ENCODE measurements around the gene RUNX2.

Gene RUNX2

DNA sequence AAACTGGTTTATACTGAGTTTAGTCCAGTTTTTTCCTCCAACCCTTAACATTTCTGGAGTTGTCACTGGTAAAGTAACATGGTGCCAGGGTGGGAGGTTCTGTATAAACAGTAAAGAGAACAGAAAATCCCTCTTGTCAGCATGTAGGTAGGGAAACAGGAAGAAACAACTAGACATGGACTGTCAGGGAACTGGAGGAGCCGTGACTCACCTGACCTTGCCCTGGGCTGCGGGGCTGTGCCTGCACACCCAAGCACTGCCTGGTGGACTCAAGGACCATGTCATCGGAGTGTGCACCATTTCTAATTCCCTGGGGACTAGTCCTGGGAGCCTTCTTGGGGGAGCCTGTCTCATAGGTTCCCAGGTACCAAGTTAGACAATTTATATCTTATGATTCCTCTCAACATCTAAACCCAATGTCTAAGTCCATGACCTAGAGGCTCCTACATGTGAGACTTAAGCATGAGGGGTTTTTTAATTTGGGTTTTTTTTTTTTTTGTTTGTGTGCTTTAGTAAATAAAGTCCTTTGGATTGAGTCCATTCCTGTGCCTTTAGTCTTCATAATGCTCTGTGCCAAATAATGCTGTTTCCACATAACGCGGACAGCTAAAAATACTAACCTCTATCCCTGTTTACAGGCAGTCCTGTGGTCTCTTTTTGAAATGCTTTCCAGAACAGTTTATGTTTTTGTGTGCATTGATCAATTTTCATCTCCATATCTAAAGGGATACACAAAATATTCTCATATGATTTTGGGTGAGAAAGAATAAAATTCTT lies 186.5 kb downstream of the RUNX2 start:
- Histone ChIP-seq H3K9ac (ENCODE audit: low read length) (no peak overlapping the region), H3K4me3 (ENCODE audit: low read length) (no peak overlapping the region), H3K9me3 (ENCODE audit: control insufficient read depth, low read depth, low read length) (no peaks in the 10 kb centered on the region), H3K36me3 (ENCODE audit: control insufficient read depth, low read depth, low read length) (no peaks in the 10 kb centered on the region), H3K27ac (ENCODE audit: low read length) (no peak overlapping the region), H3K27me3 (ENCODE audit: control insufficient read depth, insufficient read depth, low read length) (no peaks in the 10 kb centered on the region), H3K4me1 (ENCODE audit: control insufficient read depth, low read depth, low read length) (peaks cover 32% of the 10 kb centered on the region)

DNA sequence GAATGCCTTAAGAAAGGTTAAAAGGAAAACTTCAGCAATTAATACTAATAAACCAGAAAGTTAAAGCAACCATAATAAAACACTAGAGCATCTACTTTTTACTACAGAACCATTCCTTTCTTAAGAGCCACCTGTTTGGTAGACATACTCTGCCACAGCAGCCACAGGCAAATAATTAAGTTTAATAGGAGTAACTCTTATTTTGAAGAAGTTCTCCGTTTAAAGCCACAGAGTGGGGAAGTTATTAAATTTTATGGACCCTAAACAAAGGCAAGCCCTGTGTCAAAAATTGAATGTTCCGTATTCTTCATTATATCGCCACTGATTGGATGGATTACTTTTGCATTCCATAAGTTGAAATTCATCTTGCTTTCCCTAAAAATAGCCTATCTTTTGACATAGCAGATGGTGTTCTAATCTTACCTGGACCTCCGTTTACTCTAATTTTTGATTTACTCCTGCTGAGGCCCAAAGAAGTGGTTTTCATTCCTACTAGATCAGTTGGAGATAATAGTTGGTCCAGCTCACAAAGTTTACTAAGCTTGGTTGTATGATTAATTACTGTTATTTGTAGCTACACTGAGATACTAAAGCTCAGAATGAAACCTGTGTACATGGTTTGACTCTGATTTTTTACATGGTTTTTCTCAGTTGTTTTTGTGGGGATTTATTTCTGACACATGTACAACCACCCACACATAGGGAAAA lies 190.0 kb downstream of the RUNX2 start:
- H3K9ac ChIP-seq (ENCODE audit: low read length): no peak overlapping the region
- no peaks in the 10 kb centered on the region for H3K36me3 ChIP-seq (ENCODE audit: control insufficient read depth, low read depth, low read length)
- H3K27me3 ChIP-seq (ENCODE audit: control insufficient read depth, insufficient read depth, low read length): no peaks in the 10 kb centered on the region
- peaks cover 44% of the 10 kb centered on the region for H3K4me1 ChIP-seq (ENCODE audit: control insufficient read depth, low read depth, low read length)
- no peak overlapping the region for H3K4me3 ChIP-seq (ENCODE audit: low read length)
- H3K27ac ChIP-seq (ENCODE audit: low read length): no peak overlapping the region
- H3K9me3 ChIP-seq (ENCODE audit: control insufficient read depth, low read depth, low read length): no peaks in the 10 kb centered on the region

DNA sequence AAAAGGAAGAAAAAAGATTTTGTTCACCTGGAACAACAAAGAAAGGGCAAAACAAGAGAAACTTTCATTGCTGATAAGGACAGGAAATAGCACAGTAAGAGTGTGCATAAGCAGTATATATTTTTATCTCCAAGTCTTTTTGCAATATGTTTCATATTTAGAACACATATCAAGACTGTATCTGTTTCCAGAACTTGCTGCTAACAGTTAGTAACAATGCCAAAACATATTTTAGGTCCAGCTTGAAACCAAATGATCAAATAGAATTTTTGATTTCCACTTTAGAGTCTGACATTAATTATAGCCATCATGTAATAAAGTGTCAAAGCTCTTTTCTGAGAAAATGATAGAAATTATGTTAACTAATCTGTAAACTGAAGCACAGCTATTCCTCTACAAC lies 193.1 kb downstream of the RUNX2 start:
- Histone ChIP-seq H3K36me3 (ENCODE audit: control insufficient read depth, low read depth, low read length) (no peaks in the 10 kb centered on the region), H3K4me3 (ENCODE audit: low read length) (no peak overlapping the region), H3K9me3 (ENCODE audit: control insufficient read depth, low read depth, low read length) (no peaks in the 10 kb centered on the region), H3K4me1 (ENCODE audit: control insufficient read depth, low read depth, low read length) (peaks cover 23% of the 10 kb centered on the region), H3K9ac (ENCODE audit: low read length) (no peak overlapping the region), H3K27me3 (ENCODE audit: control insufficient read depth, insufficient read depth, low read length) (no peaks in the 10 kb centered on the region), H3K27ac (ENCODE audit: low read length) (no peak overlapping the region)

DNA sequence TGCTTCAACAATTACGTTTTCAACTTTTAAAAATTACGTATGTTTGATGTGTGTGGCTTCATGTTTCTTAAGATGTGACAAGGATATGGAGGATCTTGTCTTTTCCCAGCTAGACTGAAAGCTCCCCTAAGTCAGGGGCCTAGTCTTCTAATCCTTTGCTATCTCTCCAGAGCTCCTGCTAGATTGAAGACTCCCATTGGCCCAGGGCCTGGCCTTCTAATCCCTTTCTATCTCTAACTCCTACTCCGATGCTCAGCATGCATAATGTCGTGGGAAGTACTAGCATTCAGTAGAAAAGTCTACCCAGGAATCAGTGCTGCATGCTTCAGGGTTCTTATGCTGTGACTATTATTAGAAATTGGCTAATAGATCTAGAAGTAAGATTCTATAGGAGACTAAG lies 194.4 kb downstream of the RUNX2 start:
- H3K4me3 ChIP-seq (ENCODE audit: low read length): no peak overlapping the region
- no peak overlapping the region for H3K27ac ChIP-seq (ENCODE audit: low read length)
- H3K4me1 ChIP-seq (ENCODE audit: control insufficient read depth, low read depth, low read length): peaks cover 23% of the 10 kb centered on the region
- no peaks in the 10 kb centered on the region for H3K36me3 ChIP-seq (ENCODE audit: control insufficient read depth, low read depth, low read length)
- no peaks in the 10 kb centered on the region for H3K9me3 ChIP-seq (ENCODE audit: control insufficient read depth, low read depth, low read length)
- no peak overlapping the region for H3K9ac ChIP-seq (ENCODE audit: low read length)
- no peaks in the 10 kb centered on the region for H3K27me3 ChIP-seq (ENCODE audit: control insufficient read depth, insufficient read depth, low read length)

DNA sequence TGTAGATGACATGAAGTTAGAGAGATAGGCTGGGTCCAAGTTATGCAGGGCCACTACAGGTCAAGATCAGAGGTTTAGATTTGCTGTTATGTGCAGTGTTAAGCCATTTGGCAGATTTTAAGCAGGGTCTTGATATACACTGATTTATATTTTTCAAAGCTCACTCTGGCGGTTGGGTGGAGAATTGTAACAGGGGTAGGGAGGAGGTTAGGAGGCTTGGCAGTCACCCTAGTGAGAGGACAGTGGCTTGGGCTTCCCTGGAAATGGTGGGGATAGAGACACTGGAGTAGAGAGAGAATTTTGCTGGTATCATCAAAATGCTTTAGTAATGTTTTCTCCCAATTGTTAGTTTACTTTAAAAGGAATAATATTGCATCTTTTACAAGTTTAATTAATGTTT lies 199.1 kb downstream of the RUNX2 start:
- H3K4me1 ChIP-seq (ENCODE audit: control insufficient read depth, low read depth, low read length): peaks cover 3% of the 10 kb centered on the region
- no peak overlapping the region for H3K27ac ChIP-seq (ENCODE audit: low read length)
- no peak overlapping the region for H3K9ac ChIP-seq (ENCODE audit: low read length)
- no peak overlapping the region for H3K4me3 ChIP-seq (ENCODE audit: low read length)
- H3K36me3 ChIP-seq (ENCODE audit: control insufficient read depth, low read depth, low read length): no peaks in the 10 kb centered on the region
- H3K9me3 ChIP-seq (ENCODE audit: control insufficient read depth, low read depth, low read length): no peaks in the 10 kb centered on the region
- no peaks in the 10 kb centered on the region for H3K27me3 ChIP-seq (ENCODE audit: control insufficient read depth, insufficient read depth, low read length)

DNA sequence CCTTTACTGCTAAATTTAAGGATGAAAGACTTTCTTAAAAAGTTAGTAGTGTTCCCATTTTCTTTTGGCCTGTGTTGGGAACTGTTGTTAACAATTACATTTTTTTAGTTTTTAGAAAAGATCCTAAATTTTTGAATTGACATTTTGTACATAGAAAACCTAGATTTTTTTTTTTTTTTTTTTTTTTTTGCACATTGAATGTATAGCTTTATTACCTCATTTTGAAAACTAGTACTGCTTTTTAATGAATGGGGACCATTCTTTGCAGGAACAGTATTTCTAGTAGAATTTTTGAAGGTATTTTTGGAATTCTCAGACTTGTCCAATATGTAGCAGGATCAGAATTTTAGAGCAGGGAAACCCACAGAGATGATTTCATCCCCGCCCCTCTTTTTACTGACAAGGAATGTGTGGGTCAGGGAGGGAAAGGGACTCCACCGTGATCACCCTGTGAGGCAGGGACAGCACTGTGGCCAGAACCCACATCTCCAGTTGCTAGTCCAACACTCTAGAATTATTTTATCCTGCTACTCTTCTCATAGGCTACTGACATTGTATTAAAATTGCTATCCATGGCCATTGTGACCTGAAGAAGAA lies 204.0 kb downstream of the RUNX2 start:
- no peaks in the 10 kb centered on the region for H3K4me1 ChIP-seq (ENCODE audit: control insufficient read depth, low read depth, low read length)
- H3K9ac ChIP-seq (ENCODE audit: low read length): no peak overlapping the region
- H3K4me3 ChIP-seq (ENCODE audit: low read length): no peak overlapping the region
- no peaks in the 10 kb centered on the region for H3K9me3 ChIP-seq (ENCODE audit: control insufficient read depth, low read depth, low read length)
- H3K36me3 ChIP-seq (ENCODE audit: control insufficient read depth, low read depth, low read length): no peaks in the 10 kb centered on the region
- no peaks in the 10 kb centered on the region for H3K27me3 ChIP-seq (ENCODE audit: control insufficient read depth, insufficient read depth, low read length)
- H3K27ac ChIP-seq (ENCODE audit: low read length): no peak overlapping the region

DNA sequence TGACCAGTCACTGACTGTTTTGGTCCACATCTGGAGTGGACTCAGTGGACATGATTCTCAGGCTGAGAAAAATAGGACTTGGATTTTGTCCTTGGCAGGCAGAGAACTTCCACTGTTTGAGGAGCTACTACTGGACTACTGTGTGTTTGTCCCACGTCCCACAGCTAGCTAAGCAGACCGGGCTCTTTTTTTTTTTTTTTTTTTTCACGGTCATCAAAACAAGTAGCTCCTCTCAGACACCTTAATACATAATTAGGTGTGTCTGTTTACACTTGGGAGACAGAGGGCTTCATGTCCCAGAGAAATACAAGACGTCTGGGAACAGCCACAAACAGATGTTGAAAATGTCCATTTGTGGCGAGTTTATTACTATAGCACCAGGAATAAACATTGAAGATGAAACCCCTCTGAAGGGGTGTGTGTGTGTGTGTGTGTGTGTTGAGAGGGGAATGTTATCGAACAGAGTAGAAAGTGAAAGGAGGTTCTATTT lies 204.6 kb downstream of the RUNX2 start:
- H3K36me3 ChIP-seq (ENCODE audit: control insufficient read depth, low read depth, low read length): no peaks in the 10 kb centered on the region
- no peak overlapping the region for H3K27ac ChIP-seq (ENCODE audit: low read length)
- H3K9me3 ChIP-seq (ENCODE audit: control insufficient read depth, low read depth, low read length): no peaks in the 10 kb centered on the region
- H3K4me1 ChIP-seq (ENCODE audit: control insufficient read depth, low read depth, low read length): no peaks in the 10 kb centered on the region
- H3K9ac ChIP-seq (ENCODE audit: low read length): no peak overlapping the region
- H3K4me3 ChIP-seq (ENCODE audit: low read length): no peak overlapping the region
- H3K27me3 ChIP-seq (ENCODE audit: control insufficient read depth, insufficient read depth, low read length): no peaks in the 10 kb centered on the region

DNA sequence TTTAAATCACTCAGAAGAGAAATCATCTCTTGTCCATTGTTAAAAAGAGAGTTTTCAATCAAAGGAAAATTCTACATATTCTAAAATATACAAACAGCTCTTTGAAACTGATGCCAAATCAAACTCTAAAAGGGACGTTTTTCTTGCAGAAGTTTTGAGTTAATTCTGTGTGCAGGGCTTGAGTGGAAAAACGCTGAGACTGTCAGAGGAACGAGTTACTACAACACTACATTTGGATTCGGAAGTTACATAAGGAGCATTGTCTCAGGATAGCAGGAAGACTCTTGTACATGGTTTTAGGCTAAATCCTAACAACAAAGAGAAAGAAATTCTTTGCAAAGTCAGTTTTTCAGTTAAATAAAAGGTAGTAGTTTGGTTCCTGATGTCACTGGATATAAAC lies 205.3 kb downstream of the RUNX2 start:
- no peak overlapping the region for H3K27ac ChIP-seq (ENCODE audit: low read length)
- no peaks in the 10 kb centered on the region for H3K9me3 ChIP-seq (ENCODE audit: control insufficient read depth, low read depth, low read length)
- H3K36me3 ChIP-seq (ENCODE audit: control insufficient read depth, low read depth, low read length): no peaks in the 10 kb centered on the region
- no peaks in the 10 kb centered on the region for H3K27me3 ChIP-seq (ENCODE audit: control insufficient read depth, insufficient read depth, low read length)
- no peak overlapping the region for H3K9ac ChIP-seq (ENCODE audit: low read length)
- no peak overlapping the region for H3K4me3 ChIP-seq (ENCODE audit: low read length)
- peaks cover 2% of the 10 kb centered on the region for H3K4me1 ChIP-seq (ENCODE audit: control insufficient read depth, low read depth, low read length)

DNA sequence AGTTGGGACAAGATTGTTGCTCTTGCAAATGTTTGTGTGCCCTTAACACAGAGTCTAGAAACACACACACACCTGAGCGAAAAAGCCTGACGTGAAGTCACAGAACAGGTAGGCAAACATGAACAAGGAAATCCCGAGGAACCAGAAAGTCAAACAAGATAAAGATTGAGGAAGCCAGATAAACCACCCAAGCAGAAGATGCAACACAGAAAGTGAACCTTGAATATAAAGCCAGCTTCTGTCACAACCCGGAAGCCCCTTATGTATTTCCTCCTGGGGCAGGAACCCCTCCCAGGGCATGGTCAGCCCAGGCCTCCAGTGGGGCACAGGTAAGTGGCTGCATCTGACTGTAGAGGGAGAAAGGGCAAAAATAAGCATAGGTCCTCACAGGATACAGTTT lies 207.8 kb downstream of the RUNX2 start:
- peaks cover 8% of the 10 kb centered on the region for H3K4me1 ChIP-seq (ENCODE audit: control insufficient read depth, low read depth, low read length)
- no peaks in the 10 kb centered on the region for H3K9me3 ChIP-seq (ENCODE audit: control insufficient read depth, low read depth, low read length)
- no peaks in the 10 kb centered on the region for H3K27me3 ChIP-seq (ENCODE audit: control insufficient read depth, insufficient read depth, low read length)
- H3K4me3 ChIP-seq (ENCODE audit: low read length): no peak overlapping the region
- no peak overlapping the region for H3K9ac ChIP-seq (ENCODE audit: low read length)
- no peaks in the 10 kb centered on the region for H3K36me3 ChIP-seq (ENCODE audit: control insufficient read depth, low read depth, low read length)
- no peak overlapping the region for H3K27ac ChIP-seq (ENCODE audit: low read length)

DNA sequence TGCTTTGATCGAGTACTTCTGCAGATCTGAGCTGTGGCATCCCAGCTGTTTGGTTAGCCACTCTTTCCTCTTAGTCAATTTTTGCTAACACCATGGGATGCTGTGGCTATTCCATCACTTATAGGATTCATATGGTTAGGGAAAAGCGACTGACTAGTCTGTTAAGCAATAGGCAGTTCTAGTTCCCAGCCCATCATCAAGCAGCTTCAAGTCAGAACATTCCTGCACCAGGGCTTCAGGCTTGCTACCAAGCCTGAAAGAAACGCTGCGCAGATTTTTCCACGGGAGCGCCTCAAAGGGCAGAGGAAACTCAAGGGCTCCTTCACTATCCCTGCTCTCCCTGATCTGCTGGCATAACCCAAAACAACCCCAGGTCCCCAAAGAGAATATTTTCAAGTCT lies 209.4 kb downstream of the RUNX2 start:
- no peaks in the 10 kb centered on the region for H3K27me3 ChIP-seq (ENCODE audit: control insufficient read depth, insufficient read depth, low read length)
- no peak overlapping the region for H3K27ac ChIP-seq (ENCODE audit: low read length)
- H3K9ac ChIP-seq (ENCODE audit: low read length): no peak overlapping the region
- H3K4me1 ChIP-seq (ENCODE audit: control insufficient read depth, low read depth, low read length): peaks cover 8% of the 10 kb centered on the region
- no peaks in the 10 kb centered on the region for H3K9me3 ChIP-seq (ENCODE audit: control insufficient read depth, low read depth, low read length)
- no peaks in the 10 kb centered on the region for H3K36me3 ChIP-seq (ENCODE audit: control insufficient read depth, low read depth, low read length)
- no peak overlapping the region for H3K4me3 ChIP-seq (ENCODE audit: low read length)

DNA sequence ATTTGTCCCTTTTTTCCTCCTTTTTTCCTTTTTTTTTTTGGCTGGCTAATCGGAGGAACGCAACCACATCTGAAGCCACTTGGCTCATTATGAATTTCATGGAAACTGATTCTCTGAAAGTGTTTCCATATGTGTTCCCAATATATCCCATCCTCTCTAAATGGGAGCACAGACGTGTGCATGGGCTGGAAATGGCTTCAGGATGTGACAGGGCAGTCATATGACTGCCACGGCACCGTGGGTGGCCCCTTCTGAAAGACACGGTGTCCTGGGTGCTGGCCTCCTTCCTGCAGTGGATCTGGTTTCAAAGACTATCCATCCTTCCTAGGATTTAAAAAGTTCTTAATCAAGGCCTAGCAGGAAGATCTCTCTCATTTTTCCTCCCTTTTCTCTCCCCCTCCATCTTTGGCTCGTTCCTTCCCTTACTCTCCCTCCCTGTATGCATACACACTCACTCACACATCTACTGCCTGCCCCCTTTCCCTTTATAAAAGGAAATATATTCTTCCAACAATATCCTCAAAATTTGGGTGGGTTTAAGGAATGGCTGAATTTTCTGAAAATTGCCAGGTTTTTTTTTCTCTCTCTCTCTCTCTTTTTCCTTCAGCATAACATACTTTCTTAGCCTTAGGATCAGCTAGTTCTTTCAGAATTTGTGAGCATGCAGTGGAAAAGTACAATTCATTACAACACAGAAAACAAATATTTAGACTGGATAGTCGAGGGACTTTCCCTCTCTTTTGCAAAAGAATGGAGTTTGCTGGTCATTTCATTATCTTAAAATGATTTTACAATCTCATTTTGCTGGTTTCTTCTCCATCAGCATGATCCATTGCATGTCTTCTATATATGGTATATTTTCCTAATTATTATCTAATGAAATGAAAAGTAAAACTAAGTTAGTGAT lies 210.8 kb downstream of the RUNX2 start:
- Histone ChIP-seq H3K4me1 (ENCODE audit: control insufficient read depth, low read depth, low read length) (peaks cover 8% of the 10 kb centered on the region), H3K4me3 (ENCODE audit: low read length) (no peak overlapping the region), H3K27ac (ENCODE audit: low read length) (no peak overlapping the region)

More for the DNA sequence above, 210.8 kb downstream of the RUNX2 start:
- Histone ChIP-seq H3K9me3 (ENCODE audit: control insufficient read depth, low read depth, low read length) (no peaks in the 10 kb centered on the region), H3K27me3 (ENCODE audit: control insufficient read depth, insufficient read depth, low read length) (no peaks in the 10 kb centered on the region), H3K9ac (ENCODE audit: low read length) (no peak overlapping the region), H3K36me3 (ENCODE audit: control insufficient read depth, low read depth, low read length) (no peaks in the 10 kb centered on the region)

All from iPS-18a (cell line).